ENCODE data around the gene UBE2L6.

GRCh38 chr11:57566005-57566904 lies 1.2 kb downstream of the UBE2L6 start:
- no peak for TF ChIP-seq MAFK (IDR thresholded peaks at IDR 0.05; ENCODE audit: partially characterized antibody)
- TF ChIP-seq CTCF (IDR thresholded peaks at IDR 0.05): no peak
- no peak for TF ChIP-seq KDM1A (IDR thresholded peaks at IDR 0.05; ENCODE audit: low read depth)
- no peak for TF ChIP-seq SREBF2 (IDR thresholded peaks at IDR 0.05)
- TF ChIP-seq NPAS2 (CRISPR knock-in tag; IDR thresholded peaks at IDR 0.05; ENCODE audit: borderline replicate concordance): no peak
- no peak for TF ChIP-seq REST (IDR thresholded peaks at IDR 0.05)
- TF ChIP-seq EHMT2 (IDR thresholded peaks at IDR 0.05; ENCODE audit: low read depth): no peak
- TF ChIP-seq RNF2 (IDR thresholded peaks at IDR 0.05; ENCODE audit: borderline replicate concordance, low read depth): no peak
- no peak for TF ChIP-seq FOSL2 (IDR thresholded peaks at IDR 0.05)
- no peak for TF ChIP-seq FOSL2 (CRISPR knock-in tag; IDR thresholded peaks at IDR 0.05)

All from A549 (cell line).